ENCODE measurements around the gene ATP7B. TPM values are rescaled to one million over a fixed set of nuclear protein-coding genes. Genes with fewer than 3 reads are reported as not detected.
A peak's percentile ranks its signal among the peaks of the same experiment; 100 is the strongest.

The ATP7B gene
- total and polyA plus RNA-seq, 2 of the 4 experiments (the other 2 are of a cell fraction) = 2.7 to 2.9 TPM

- in situ Hi-C loops (cut with MboI; ENCODE audit: low sequenced_read_pairs) = no loop called here
- H3K27ac ChIP-seq (ENCODE audit: insufficient read depth, low read length) = no peak overlapping the region
- H2AFZ ChIP-seq (replicated peaks; ENCODE audit: low read length, poor library complexity) = no peak overlapping the region
- H3K23ac ChIP-seq (ENCODE audit: low read depth, low read length) = no peak overlapping the region
- no peak overlapping the region for H3K56ac ChIP-seq (ENCODE audit: extremely low read depth, insufficient read depth, low read length)
- no peaks in the 10 kb centered on the region for H3K4me1 ChIP-seq (ENCODE audit: control insufficient read depth, insufficient read depth, low read length)
- H2AK5ac ChIP-seq (ENCODE audit: low read depth, low read length) = no peak overlapping the region
- ATAC-seq (ENCODE audit: low read depth) (no peak), DNase-seq (no peak)
- ChIA-PET CTCF (no interaction called here), POLR2A (ENCODE audit: unreplicated experiment) (no interaction called here)
- H2AK9ac ChIP-seq (replicated peaks; ENCODE audit: low read depth, low read length, poor library complexity) = no peak overlapping the region
- 28% methylated on average over 2 of the region's 3 CpGs; no CpG with 5 or more reads in 1 of the 2 experiments for WGBS, 2 experiments (ENCODE audit: extremely low coverage in 2 of 2, insufficient read length in 1 of 2)
- H3K9me1 ChIP-seq (ENCODE audit: insufficient read depth, low read length) = no peaks in the 10 kb centered on the region
- H3K36me3 ChIP-seq (ENCODE audit: control insufficient read depth, insufficient read depth, low read length) = peaks cover 1% of the 10 kb centered on the region; the same call in 1 of the 2 replicates
- no peaks in the 10 kb centered on the region for H4K20me1 ChIP-seq (ENCODE audit: insufficient read depth, low read length)
- no peak overlapping the region for H2BK120ac ChIP-seq (ENCODE audit: low read depth, low read length)
- no peak overlapping the region for H2BK15ac ChIP-seq (ENCODE audit: low read depth, low read length)
- H3K9ac ChIP-seq (ENCODE audit: low read depth, low read length) = no peak overlapping the region
- no peak overlapping the region for H3K4ac ChIP-seq (ENCODE audit: low read depth, low read length)
- H2BK20ac ChIP-seq (ENCODE audit: low read depth, low read length) = no peak overlapping the region
- H3K4me3 ChIP-seq (ENCODE audit: insufficient read depth, low read depth, low read length) = no peak overlapping the region
- H4K8ac ChIP-seq (ENCODE audit: low read depth in 2 of 2, low read length in 2 of 2) = no peak overlapping the region
- BruUV-seq (replicated peaks) = no TSS peak
- H3K79me1 ChIP-seq (ENCODE audit: low read depth in 1 of 2, low read length in 2 of 2) = no peaks in the 10 kb centered on the region
- intact Hi-C loops (cut with micrococcal nuclease) = no loop called here
- dilution Hi-C loops (cut with HindIII; ENCODE audit: low sequenced_read_pairs, unreplicated experiment) = no loop called here
- H2BK5ac ChIP-seq (ENCODE audit: low read depth, low read length, poor library complexity, severe bottlenecking) = no peak overlapping the region
- no peak overlapping the region for H3K4me2 ChIP-seq (ENCODE audit: low read depth, low read length)
- H3K27me3 ChIP-seq (ENCODE audit: control insufficient read depth, insufficient read depth, low read length) = no peaks in the 10 kb centered on the region; the same call in 1 of the 2 replicates
- H3K14ac ChIP-seq (replicated peaks; ENCODE audit: low read depth, low read length) = no peak overlapping the region
- H3K9me3 ChIP-seq (ENCODE audit: control insufficient read depth, insufficient read depth, low read length) = no peaks in the 10 kb centered on the region
- no peak for TF ChIP-seq USF2 (IDR thresholded peaks at IDR 0.05; ENCODE audit: low read depth, low read length)
- TF ChIP-seq RAD21 (IDR thresholded peaks at IDR 0.05; ENCODE audit: low read length) = no peak
- no peak for TF ChIP-seq FOS (IDR thresholded peaks at IDR 0.05; ENCODE audit: low read depth, low read length)
- TF ChIP-seq MAFK (IDR thresholded peaks at IDR 0.05; ENCODE audit: low read depth, low read length) = peak; percentile 67
- TF ChIP-seq RFX5 (IDR thresholded peaks at IDR 0.05; ENCODE audit: low read depth, low read length) = no peak
- TF ChIP-seq RCOR1 (IDR thresholded peaks at IDR 0.05; ENCODE audit: insufficient replicate concordance, low read length) = no peak
- TF ChIP-seq NFE2L2 (IDR thresholded peaks at IDR 0.05; ENCODE audit: low read depth, low read length) = no peak
- no peak for TF ChIP-seq ELK1 (IDR thresholded peaks at IDR 0.05; ENCODE audit: borderline replicate concordance, low read depth, low read length)
- H4K91ac ChIP-seq (ENCODE audit: insufficient read depth, low read depth, low read length) = no peak overlapping the region
- no peak overlapping the region for H3K18ac ChIP-seq (ENCODE audit: low read depth, low read length)
- H4K5ac ChIP-seq (ENCODE audit: low read depth, low read length) = no peak overlapping the region
Measured at GRCh38 chr13:51938454-51938853, 72.8 kb downstream of the ATP7B start.

All from IMR-90 (cell line).